H54 (cell line): ENCODE measurements around the gene SCG5.
"Not testable (repeated sequence)": the region's sequence is repeated elsewhere in the genome, so short reads cannot be mapped to it uniquely, and the experiment has no call there.

Experiments used
- DNase-seq: peaks from one replicate; pipeline ENCODE4 v3.0.0; 2011; ENCODE audit warnings: low spot score, mixed read lengths; ENCODE audit not compliant: insufficient read length
- FAIRE-seq: peaks from 3 replicates; lab custom pipeline; 2011; peaks lifted over from hg19 to GRCh38; lab: Jason Lieb, UNC
- POLR2A ChIP-seq: IDR thresholded peaks from 2 replicates; pipeline ENCODE4 v1.6.1; 2011; ENCODE audit warnings: low read depth, mild to moderate bottlenecking, low read length

The SCG5 gene, protein sequence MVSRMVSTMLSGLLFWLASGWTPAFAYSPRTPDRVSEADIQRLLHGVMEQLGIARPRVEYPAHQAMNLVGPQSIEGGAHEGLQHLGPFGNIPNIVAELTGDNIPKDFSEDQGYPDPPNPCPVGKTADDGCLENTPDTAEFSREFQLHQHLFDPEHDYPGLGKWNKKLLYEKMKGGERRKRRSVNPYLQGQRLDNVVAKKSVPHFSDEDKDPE

DNA sequence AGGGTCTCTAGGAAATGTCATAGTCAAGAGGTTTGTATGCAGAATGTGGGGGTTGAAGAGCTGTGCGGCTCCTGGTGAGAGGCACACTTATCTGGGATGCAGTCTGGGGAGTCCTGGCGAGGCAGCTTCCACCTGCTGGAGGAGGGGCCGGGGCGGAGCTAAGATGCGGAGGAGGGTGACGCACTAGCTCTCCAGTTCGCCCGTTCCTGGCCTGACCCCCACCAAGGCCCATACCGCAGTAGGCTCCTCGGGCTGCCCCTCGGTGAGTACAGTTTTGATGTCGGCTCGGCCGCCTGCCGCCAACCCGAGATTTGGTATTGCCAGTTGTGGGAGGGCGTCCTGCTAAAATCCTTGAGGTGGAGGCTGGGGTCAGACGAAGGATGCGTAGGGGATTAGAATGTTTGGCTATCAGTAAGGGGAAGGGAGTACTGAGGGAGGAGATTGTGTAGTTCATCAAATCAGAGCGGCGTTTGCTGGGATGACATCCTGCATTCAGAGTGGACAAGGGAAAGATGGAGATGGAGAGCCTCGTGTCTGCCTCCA, at the start of gene SCG5:
SCG5 (plus strand) TSS at position 194 of the 543 bp plus-strand sequence. CDS start 1,883 bp downstream, outside the sequence.
- peak; percentile 48 for DNase-seq
- FAIRE-seq = peak; percentile 86
- TF ChIP-seq POLR2A = 0 out of 2 replicates have a peak, but pooled peaks have one; percentile 27

GRCh38 chr15:32593151-32593550, 48.4 kb upstream of the SCG5 start, which contains the start of gene GOLGA8N:
GOLGA8N (plus strand) TSS chr15:32593456.
- not testable (repeated sequence) for FAIRE-seq, DNase-seq

- not testable (repeated sequence) for FAIRE-seq, DNase-seq
These were observed 32.0 kb upstream of the SCG5 start for GRCh38 chr15:32609518-32609917.

- peak; percentile 93 for FAIRE-seq
- DNase-seq = not testable (repeated sequence)
These were observed 30.8 kb upstream of the SCG5 start for GRCh38 chr15:32610719-32611118.

DNA sequence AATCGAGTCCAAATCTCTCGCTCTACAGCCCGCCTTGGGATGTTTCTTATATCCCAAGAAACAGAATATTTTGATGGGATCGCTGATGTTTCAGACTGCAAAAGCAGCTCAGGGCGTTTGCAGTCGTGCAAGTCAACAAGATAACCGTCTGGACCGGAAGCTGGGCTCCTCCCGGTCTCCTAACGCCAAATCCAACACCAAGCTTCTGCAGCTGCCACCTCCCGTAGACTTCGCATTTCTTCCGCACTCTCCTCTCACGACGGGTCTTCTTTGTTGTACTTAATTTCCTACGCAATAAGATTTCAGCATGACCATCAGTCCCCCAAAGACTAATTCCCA, 26.8 kb upstream of the SCG5 start:
- not testable (repeated sequence) for DNase-seq
- FAIRE-seq = peak; percentile 77

DNA sequence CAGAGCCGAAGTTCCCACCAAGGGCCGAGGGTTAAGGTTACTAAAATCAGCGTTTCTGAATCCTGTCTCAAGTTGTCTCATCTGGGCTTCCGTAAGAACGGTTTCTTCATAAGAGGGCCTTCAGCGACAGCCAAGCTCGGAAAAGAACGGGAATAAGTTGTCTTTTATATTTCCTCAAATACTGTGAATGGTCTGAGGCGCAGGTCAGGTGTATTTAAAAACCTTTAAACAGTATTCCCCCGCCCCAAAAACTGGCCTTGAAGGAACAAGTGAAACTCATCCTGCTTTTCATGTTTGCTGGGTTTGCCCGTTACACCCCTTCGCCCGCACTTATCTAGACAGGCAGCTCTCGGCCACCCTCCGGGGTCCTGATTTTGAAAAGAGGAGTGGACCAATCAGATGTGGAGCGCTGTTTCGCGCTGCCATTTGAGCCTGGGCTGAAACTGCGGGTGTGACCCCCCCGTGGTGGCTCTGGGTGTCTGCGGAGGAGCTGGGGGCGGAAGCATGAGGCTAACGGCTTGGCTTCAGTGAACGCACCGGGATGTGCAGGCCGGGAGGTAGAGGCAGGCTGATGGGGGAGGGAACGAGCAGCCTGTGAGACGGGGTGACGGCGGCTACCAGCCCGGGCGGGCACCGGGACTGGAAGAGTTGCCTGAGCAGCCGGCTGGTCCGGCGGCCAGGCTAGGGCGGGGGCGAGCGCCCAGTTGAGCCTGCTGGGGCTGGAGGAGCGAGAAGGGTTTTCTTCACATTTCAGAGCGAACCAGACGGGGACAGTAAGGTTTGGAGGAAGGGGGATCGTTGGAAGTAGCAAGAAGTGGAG, 26.2 kb upstream of the SCG5 start, which contains the start of gene ARHGAP11A:
ARHGAP11A (plus strand) TSS at position 454 of the 820 bp plus-strand sequence. CDS start 708 bp downstream, outside the sequence.
- not testable (repeated sequence) for FAIRE-seq
- DNase-seq = peak; percentile 20

- peak; percentile 65 for FAIRE-seq
These were observed 25.6 kb upstream of the SCG5 start for GRCh38 chr15:32615871-32616426.

GRCh38 chr15:32636410-32636809, 5.1 kb upstream of the SCG5 start:
- FAIRE-seq = no peak
- no peak for DNase-seq
- TF ChIP-seq POLR2A = no peak

More at GRCh38 chr15:32615871-32616426, 25.6 kb upstream of the SCG5 start:
- not testable (repeated sequence) for DNase-seq

- no peak for FAIRE-seq
- TF ChIP-seq POLR2A = no peak
- no peak for DNase-seq
These were observed 4.5 kb upstream of the SCG5 start for GRCh38 chr15:32636908-32637567.

GRCh38 chr15:32637704-32638103, 3.8 kb upstream of the SCG5 start:
- TF ChIP-seq POLR2A = no peak
- no peak for DNase-seq
- FAIRE-seq = no peak

- TF ChIP-seq POLR2A = no peak
- DNase-seq (no peak), FAIRE-seq (no peak)
These were observed 1.3 kb downstream of the SCG5 start for GRCh38 chr15:32642667-32643435.

DNA sequence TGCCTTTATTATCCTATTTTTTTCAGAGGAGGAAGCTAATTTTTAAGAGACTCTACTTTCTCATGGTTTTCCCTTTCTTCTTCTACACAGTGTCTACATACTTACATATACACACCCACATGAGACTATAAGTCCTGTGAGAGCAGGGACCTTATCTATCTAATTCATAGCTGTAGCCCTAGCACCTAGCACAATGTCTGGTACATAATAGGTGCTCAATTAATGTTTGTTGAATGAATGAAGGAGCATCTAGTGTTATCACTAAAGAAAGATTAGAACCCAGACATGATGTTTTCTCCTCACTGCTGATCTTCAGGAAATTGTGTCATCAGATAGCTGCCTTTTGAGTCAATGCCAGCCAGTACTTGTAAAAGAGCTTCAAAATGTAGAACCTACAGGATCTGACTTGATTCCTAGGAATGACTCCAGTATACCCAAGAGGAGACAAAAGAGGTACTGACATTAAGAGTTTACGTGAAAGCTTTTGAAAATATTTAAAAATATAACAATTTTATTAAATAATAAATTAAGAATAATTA, 2.5 kb downstream of the SCG5 start:
- DNase-seq (no peak), FAIRE-seq (no peak)
- no peak for TF ChIP-seq POLR2A

DNA sequence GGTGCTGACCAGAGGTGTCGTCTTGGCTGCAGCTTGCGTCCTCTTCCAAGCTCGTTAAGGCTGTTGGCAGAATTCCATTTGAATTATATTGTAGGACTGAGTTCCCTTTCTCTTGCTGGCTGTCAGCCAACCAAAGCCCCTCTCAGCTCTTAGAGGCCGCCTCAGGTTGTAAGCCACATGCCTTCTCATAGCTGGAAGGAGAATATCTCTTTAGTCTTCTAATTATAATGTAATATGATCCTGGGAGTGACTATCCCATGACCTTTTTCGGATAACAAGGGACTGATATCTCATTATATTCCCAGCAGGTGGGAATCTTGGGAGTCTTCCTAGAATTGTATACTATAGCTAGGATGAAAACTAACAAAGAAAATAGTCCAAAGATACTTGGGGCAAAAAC, 4.8 kb downstream of the SCG5 start:
- FAIRE-seq = no peak
- no peak for TF ChIP-seq POLR2A
- no peak for DNase-seq
